GM12878 (cell line): ENCODE results near the gene HIVEP3. TPM values are rescaled to one million over a fixed set of nuclear protein-coding genes. Genes with fewer than 3 reads are reported as not detected.

Experiments used
- ATAC-seq: fragments of 200-7000 bp; cut with Tn5 transposase; 3 replicates; pipeline ENCODE4 v1.9.1; 2020; ENCODE audit warnings: mild to moderate bottlenecking, moderate library complexity
- BruUV-seq: library from RNA; stranded (reverse); fragments of 400-500 nt; replicated peaks from 2 replicates; lab custom pipeline; 2021; lab: Mats Ljungman, UMichigan
- CTCF ChIA-PET: fragments of 300-600 bp; sonication (Branson Sonifier 250); formaldehyde crosslinking; extraction: SDS; loops from one replicate; lab custom pipeline; 2021; ENCODE audit warnings: inconsistent platforms; lab: Yijun Ruan, JAX
- POLR2A ChIA-PET: fragments of 350-600 bp; formaldehyde crosslinking; extraction: SDS; loops from one replicate; lab custom pipeline; 2021; ENCODE audit warnings: inconsistent platforms; lab: Charles Lee
- RAD21 ChIA-PET: fragments of 300-600 bp; sonication (Branson Sonifier 250); formaldehyde crosslinking; loops from one replicate; lab custom pipeline; 2023; ENCODE audit warnings: antibody characterized with exemption; ENCODE audit not compliant: unreplicated experiment; lab: Charles Lee
- SMC1A ChIA-PET: fragments of 300-600 bp; sonication (Branson Sonifier 250); formaldehyde crosslinking; loops from one replicate; lab custom pipeline; 2023; ENCODE audit not compliant: unreplicated experiment, uncharacterized antibody; lab: Charles Lee
- DNase-seq: peaks from one replicate; pipeline ENCODE4 v3.0.0-alpha.2; 2011; ENCODE audit warnings: low read depth, low spot score
- FAIRE-seq: peaks from 3 replicates; lab custom pipeline; 2011; peaks lifted over from hg19 to GRCh38; lab: Jason Lieb, UNC
- H2AFZ ChIP-seq: 2 replicates; pipeline ENCODE4 v1.6.0; 2011; ENCODE audit warnings: low read depth, low read length, control low read depth; ENCODE audit not compliant: control insufficient read depth
- H3K27ac ChIP-seq: 2 replicates; pipeline ENCODE4 v1.5.1; 2011; ENCODE audit warnings: control low read depth; ENCODE audit not compliant: control insufficient read depth, insufficient read depth
- H3K27me3 ChIP-seq, 2 experiments: replicated peaks in 1 of 2; 2 replicates each; pipeline versions ENCODE4 v1.6.0 to v1.6.1; 2011; ENCODE audit warnings: low read length in 1 of 2; ENCODE audit not compliant: control insufficient read depth in 2 of 2, insufficient read depth in 2 of 2
- H3K36me3 ChIP-seq, 2 experiments: 2 replicates each; pipeline ENCODE4 v1.5.1; 2011; ENCODE audit warnings: low read length in 1 of 2; ENCODE audit not compliant: control insufficient read depth in 2 of 2, insufficient read depth in 2 of 2
- H3K4me1 ChIP-seq: 2 replicates; pipeline ENCODE4 v1.6.1; 2011; ENCODE audit warnings: mild to moderate bottlenecking, low read length, moderate library complexity, mixed read lengths; ENCODE audit not compliant: control insufficient read depth, insufficient read depth
- H3K4me2 ChIP-seq: 2 replicates; pipeline ENCODE4 v1.6.0; 2011; ENCODE audit warnings: control low read depth; ENCODE audit not compliant: control insufficient read depth, insufficient read depth
- H3K4me3 ChIP-seq: fragments of 200-600 bp; sonication (generic); 2 replicates; pipeline ENCODE4 v1.5.1; 2016
- H3K79me2 ChIP-seq: 2 replicates; pipeline ENCODE4 v1.6.0; 2011; ENCODE audit warnings: low read length; ENCODE audit not compliant: control insufficient read depth, insufficient read depth
- H3K9ac ChIP-seq: 2 replicates; pipeline ENCODE4 v1.8.0; 2011; ENCODE audit warnings: low read length, control low read depth, mixed read lengths; ENCODE audit not compliant: control insufficient read depth, insufficient read depth
- H3K9me3 ChIP-seq: replicated peaks from 3 replicates; pipeline ENCODE4 v1.5.1; 2011; ENCODE audit warnings: mild to moderate bottlenecking, low read length; ENCODE audit not compliant: control insufficient read depth, insufficient read depth
- H4K20me1 ChIP-seq: 2 replicates; pipeline ENCODE4 v1.6.0; 2011; ENCODE audit not compliant: control insufficient read depth, insufficient read depth
- ATF2 ChIP-seq: IDR thresholded peaks from 2 replicates; pipeline ENCODE4 v1.6.1; 2012; ENCODE audit warnings: low read length, inconsistent platforms
- BCLAF1 ChIP-seq: fragments of 450-650 bp; IDR thresholded peaks from 2 replicates; pipeline ENCODE4 v1.6.1; 2017; ENCODE audit warnings: antibody characterized with exemption, mild to moderate bottlenecking, moderate library complexity
- MTA3 ChIP-seq: IDR thresholded peaks from 2 replicates; pipeline ENCODE4 v1.6.1; 2012; ENCODE audit warnings: low read length, inconsistent platforms, borderline replicate concordance
- NKRF ChIP-seq: fragments of 450-650 bp; conservative IDR thresholded peaks from 2 replicates; pipeline ENCODE4 v1.6.1; 2017; ENCODE audit warnings: mild to moderate bottlenecking, moderate library complexity
- RAD51 ChIP-seq: fragments of 450-650 bp; IDR thresholded peaks from 2 replicates; pipeline ENCODE4 v1.6.1; 2016; ENCODE audit warnings: moderate library complexity, mild to moderate bottlenecking, inconsistent platforms
- REST ChIP-seq: IDR thresholded peaks from 2 replicates; pipeline ENCODE4 v1.6.1; 2012; ENCODE audit warnings: mild to moderate bottlenecking, low read depth, low read length
- TCF12 ChIP-seq: IDR thresholded peaks from 2 replicates; pipeline ENCODE4 v1.6.1; 2011; ENCODE audit warnings: low read depth, mild to moderate bottlenecking, low read length
- ZNF622 ChIP-seq: fragments of 450-650 bp; IDR thresholded peaks from 2 replicates; pipeline ENCODE4 v1.6.1; 2017; ENCODE audit warnings: mild to moderate bottlenecking, inconsistent platforms
- WGBS: methylation state at CpG from one replicate; pipeline ENCODE4 v1.1.6; 2016; ENCODE audit warnings: low lambda C conversion rate; ENCODE audit not compliant: insufficient replicate concordance, insufficient coverage; ENCODE audit errors: missing lambda C conversion rate; 5-methylcytosine and 5-hydroxymethylcytosine counted together
- in situ Hi-C: fragments of 300-500 bp; cut with MboI; formaldehyde crosslinking; loops from 9 replicates; pipeline ENCODE4 v1.14.3; 2018; ENCODE audit warnings: mixed read lengths
- intact Hi-C: fragments of 100-400 bp; cut with micrococcal nuclease; formaldehyde crosslinking; loops from one replicate; pipeline ENCODE4 v1.14.2; 2022; ENCODE audit not compliant: unreplicated experiment
- polyA plus RNA-seq, 11 experiments: library from polyadenylated mRNA; depleted of rRNA in 4 of 11; unstranded in 6 of 11; stranded (reverse) in 5 of 11; fragments of >200 nt; fragmentation: Nextera tagmentation in 4 of 11; fragmentation: Illumina TruSeq in 1 of 11; extraction: Ambion mirVana in 4 of 11; extraction: Trizol in 1 of 11; gene quantifications; 1 replicate in 1 of 11; 2 replicates in 10 of 11; pipeline versions ENCODE4 v1.2.1 to v1.2.3, GENCODE V29; 2011 to 2016; ENCODE audit warnings: inconsistent platforms in 2 of 11, missing spikeins in 2 of 11, low read depth in 1 of 11
- total RNA-seq, 4 experiments: library from RNA; depleted of rRNA in 3 of 4; stranded (reverse); fragments of >200 nt in 3 of 4; fragmentation: Illumina TruSeq in 1 of 4; extraction: Trizol in 1 of 4; gene quantifications; 2 replicates each; pipeline versions ENCODE4 v1.2.1 to v1.2.3, GENCODE V29; 2013 to 2021

The HIVEP3 gene
- total and polyA plus RNA-seq, 10 of the 15 experiments (the other 5 are each of a cell fraction or from before 2014, with no cell fraction given): 1.8 to 13.6 (median 3.8) TPM

- H3K9me3 ChIP-seq: no peaks in the 10 kb centered on the region
- POLR2A ChIA-PET: no interaction called here
- WGBS: 52% methylated on average over 17 of the region's 17 CpGs
- no peak for ATAC-seq
- H3K27me3 ChIP-seq: peaks cover 0 to 1% of the 10 kb centered on the region in 2 experiments; a peak in 2 of 4 replicates
- H3K27ac ChIP-seq: no peak overlapping the region
- no peaks in the 10 kb centered on the region for H3K79me2 ChIP-seq
- H3K4me1 ChIP-seq: no peaks in the 10 kb centered on the region; the same call in 1 of the 2 replicates
- H2AFZ ChIP-seq: no peak overlapping the region
- no TSS peak for BruUV-seq
- FAIRE-seq: no peak
- in situ Hi-C loops: no loop called here
- no peak overlapping the region for H3K9ac ChIP-seq
- CTCF ChIA-PET: interaction anchor here (0.7 to 7.4 kb wide), 5 partner anchors 9 to 27 kb away, joined by 3 to 59 read pairs (median 3); no protein-coding TSS in a partner anchor
- SMC1A ChIA-PET: no interaction called here
- no peak for DNase-seq
- H3K36me3 ChIP-seq: no peaks in the 10 kb centered on the region
- H3K4me3 ChIP-seq: no peak overlapping the region
- H3K4me2 ChIP-seq: no peak overlapping the region
- RAD21 ChIA-PET: interaction anchor here (1.0 kb wide), 1 partner anchor 13 kb away, joined by 3 read pairs; no protein-coding TSS in a partner anchor
- H4K20me1 ChIP-seq: no peaks in the 10 kb centered on the region
- intact Hi-C loops: no loop called here
- no peak for TF ChIP-seq ATF2
- TF ChIP-seq ZNF622: no peak
- TF ChIP-seq RAD51: no peak
- no peak for TF ChIP-seq BCLAF1
- TF ChIP-seq TCF12: no peak
- no peak for TF ChIP-seq NKRF
- TF ChIP-seq MTA3: no peak
- TF ChIP-seq REST: no peak
These were observed 424.1 kb downstream of the HIVEP3 start for GRCh38 chr1:41494351-41495209.
